Measurements from ENCODE around the gene RIPPLY2. TPM values are rescaled to one million over a fixed set of nuclear protein-coding genes. Genes with fewer than 3 reads are reported as not detected.

Gene RIPPLY2
- total RNA-seq, 4 donors from 2014 or later: not detected

GRCh38 chr6:83860782-83861495 is 7.8 kb downstream of the RIPPLY2 start:
- TF ChIP-seq CTCF (IDR thresholded peaks at IDR 0.05; ENCODE audit: low read depth): no peak

GRCh38 chr6:83862776-83863471 is 9.8 kb downstream of the RIPPLY2 start:
- no peak for TF ChIP-seq CTCF (IDR thresholded peaks at IDR 0.05; ENCODE audit: low read depth)

DNA sequence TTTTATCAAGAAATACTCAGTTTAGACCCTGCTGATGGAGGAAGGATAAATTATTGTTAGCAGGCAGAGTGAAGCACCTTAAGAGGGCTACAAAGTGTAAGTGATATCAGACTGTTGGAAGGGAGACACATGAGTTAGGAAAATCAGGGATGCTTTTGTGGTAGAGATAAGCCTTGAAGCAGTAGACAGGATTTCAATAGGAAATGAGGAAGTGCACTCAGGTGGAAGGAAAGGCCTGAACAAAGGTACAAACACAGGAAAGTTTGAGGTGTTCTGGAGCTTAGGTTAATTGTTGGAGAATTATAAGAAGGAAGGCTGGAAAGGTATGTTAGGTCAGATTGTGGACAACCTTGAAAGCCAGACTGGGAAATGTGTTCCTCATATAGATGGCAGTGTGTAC is 13.9 kb downstream of the RIPPLY2 start:
- TF ChIP-seq CTCF (IDR thresholded peaks at IDR 0.05; ENCODE audit: low read depth): no peak

- TF ChIP-seq CTCF (IDR thresholded peaks at IDR 0.05; ENCODE audit: low read depth): no peak
Measured at GRCh38 chr6:83867527-83868161, 14.5 kb downstream of the RIPPLY2 start.

- no peak for TF ChIP-seq CTCF (IDR thresholded peaks at IDR 0.05; ENCODE audit: low read depth)
Measured at GRCh38 chr6:83868639-83869038, 15.5 kb downstream of the RIPPLY2 start.

GRCh38 chr6:83870649-83871048 is 17.5 kb downstream of the RIPPLY2 start:
- no peak for TF ChIP-seq CTCF (IDR thresholded peaks at IDR 0.05; ENCODE audit: low read depth)

Data from subcutaneous adipose tissue (tissue), 4 donors.